ENCODE results near the gene TRNP1.
A peak's percentile ranks its signal among the peaks of the same experiment; 100 is the strongest.

The TRNP1 gene

GRCh38 chr1:27037518-27037917, 44.0 kb downstream of the TRNP1 start:
- no peak overlapping the region for H3K4me3 ChIP-seq (ENCODE audit: low read depth, low read length)
- TF ChIP-seq CTCF (IDR thresholded peaks at IDR 0.05; ENCODE audit: borderline replicate concordance, insufficient read depth, low read depth, low read length): no peak

- TF ChIP-seq CTCF (IDR thresholded peaks at IDR 0.05; ENCODE audit: borderline replicate concordance, insufficient read depth, low read depth, low read length): no peak
Measured at GRCh38 chr1:27038020-27038419, 44.5 kb downstream of the TRNP1 start.

GRCh38 chr1:27042670-27043069, 49.2 kb downstream of the TRNP1 start:
- H3K4me3 ChIP-seq (ENCODE audit: low read depth, low read length): no peak overlapping the region
- no peak for TF ChIP-seq CTCF (IDR thresholded peaks at IDR 0.05; ENCODE audit: borderline replicate concordance, insufficient read depth, low read depth, low read length)

More at GRCh38 chr1:27038020-27038419, 44.5 kb downstream of the TRNP1 start:
- no peak overlapping the region for H3K4me3 ChIP-seq (ENCODE audit: low read depth, low read length)

GRCh38 chr1:27044613-27045151, 51.2 kb downstream of the TRNP1 start:
- peak; percentile 93 for TF ChIP-seq CTCF (IDR thresholded peaks at IDR 0.05; ENCODE audit: borderline replicate concordance, insufficient read depth, low read depth, low read length)
- no peak overlapping the region for H3K4me3 ChIP-seq (ENCODE audit: low read depth, low read length)

- peak; percentile 85 for TF ChIP-seq CTCF (IDR thresholded peaks at IDR 0.05; ENCODE audit: borderline replicate concordance, insufficient read depth, low read depth, low read length)
- H3K4me3 ChIP-seq (ENCODE audit: low read depth, low read length): no peak overlapping the region
Measured at GRCh38 chr1:27045973-27046558, 52.6 kb downstream of the TRNP1 start.

GRCh38 chr1:27047914-27048313, 54.4 kb downstream of the TRNP1 start:
- no peak for TF ChIP-seq CTCF (IDR thresholded peaks at IDR 0.05; ENCODE audit: borderline replicate concordance, insufficient read depth, low read depth, low read length)
- H3K4me3 ChIP-seq (ENCODE audit: low read depth, low read length): no peak overlapping the region

GRCh38 chr1:27049100-27049499, 55.6 kb downstream of the TRNP1 start:
- no peak for TF ChIP-seq CTCF (IDR thresholded peaks at IDR 0.05; ENCODE audit: borderline replicate concordance, insufficient read depth, low read depth, low read length)
- no peak overlapping the region for H3K4me3 ChIP-seq (ENCODE audit: low read depth, low read length)
